PFSK-1 (cell line): ENCODE data around the gene WNT16.

Source experiments
- FOXP2 ChIP-seq: optimal IDR thresholded peaks from 2 replicates; pipeline ENCODE3; 2011; ENCODE audit warnings: borderline replicate concordance, control low read depth, inconsistent platforms; ENCODE audit not compliant: insufficient read depth; ENCODE audit errors: extremely low read length, extremely low read depth
- POLR2AphosphoS5 ChIP-seq: IDR thresholded peaks from 2 replicates; pipeline ENCODE4 v1.6.1; 2012; ENCODE audit warnings: low read depth, mild to moderate bottlenecking, control low read depth, low read length, moderate library complexity
- REST ChIP-seq, 2 experiments: IDR thresholded peaks; 2 replicates each; pipeline versions ENCODE4 v1.6.1 to v1.8.0; 2011 to 2012; ENCODE audit warnings: low read depth in 2 of 2, low read length in 2 of 2, control low read depth in 1 of 2, inconsistent platforms in 1 of 2, mild to moderate bottlenecking in 1 of 2, moderate library complexity in 1 of 2; ENCODE audit not compliant: insufficient read depth in 1 of 2
- SIN3A ChIP-seq: IDR thresholded peaks from 2 replicates; pipeline ENCODE4 v1.6.1; 2012; ENCODE audit warnings: mild to moderate bottlenecking, low read length, moderate library complexity, borderline replicate concordance; ENCODE audit not compliant: insufficient read depth
- TAF1 ChIP-seq: IDR thresholded peaks from 2 replicates; pipeline ENCODE4 v1.6.1; 2012; ENCODE audit warnings: low read length, control low read depth, borderline replicate concordance; ENCODE audit not compliant: insufficient read depth

Gene WNT16

GRCh38 chr7:121343302-121343701, 14.5 kb downstream of the WNT16 start:
- no peak for TF ChIP-seq TAF1

- TF ChIP-seq TAF1 (no peak), REST (IDR thresholded peaks at IDR 0.05; ENCODE audit: insufficient read depth in 1 of 2, low read depth in 2 of 2, low read length in 2 of 2) (no peak), POLR2AphosphoS5 (no peak)
These were observed 15.3 kb downstream of the WNT16 start for GRCh38 chr7:121344093-121344492.

GRCh38 chr7:121344497-121344896, 15.7 kb downstream of the WNT16 start:
- TF ChIP-seq POLR2AphosphoS5: no peak
- no peak for TF ChIP-seq REST (IDR thresholded peaks at IDR 0.05; ENCODE audit: insufficient read depth in 1 of 2, low read depth in 2 of 2, low read length in 2 of 2)
- no peak for TF ChIP-seq SIN3A
- TF ChIP-seq TAF1: no peak
- no peak for TF ChIP-seq FOXP2

DNA sequence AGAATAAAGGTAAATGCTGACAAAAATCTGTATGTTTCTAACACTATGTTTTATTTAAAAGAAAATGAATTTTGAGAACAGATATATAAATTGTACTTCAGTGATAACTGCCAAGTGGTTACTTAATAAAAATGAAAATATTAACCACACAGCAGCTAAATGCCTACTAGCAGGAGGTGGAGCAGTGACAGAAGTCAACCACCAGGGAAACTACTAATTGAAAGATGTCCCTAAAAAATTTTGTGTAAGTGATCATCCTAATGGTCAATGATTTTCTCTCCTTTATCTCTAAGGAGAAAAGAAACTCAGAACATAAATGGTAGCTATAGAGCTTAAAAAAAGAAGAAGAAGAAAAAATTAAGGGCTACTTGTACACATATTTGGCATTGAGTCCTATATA, 22.9 kb downstream of the WNT16 start:
- TF ChIP-seq SIN3A (no peak), REST (IDR thresholded peaks at IDR 0.05; ENCODE audit: insufficient read depth in 1 of 2, low read depth in 2 of 2, low read length in 2 of 2) (no peak), TAF1 (no peak), FOXP2 (no peak), POLR2AphosphoS5 (no peak)

DNA sequence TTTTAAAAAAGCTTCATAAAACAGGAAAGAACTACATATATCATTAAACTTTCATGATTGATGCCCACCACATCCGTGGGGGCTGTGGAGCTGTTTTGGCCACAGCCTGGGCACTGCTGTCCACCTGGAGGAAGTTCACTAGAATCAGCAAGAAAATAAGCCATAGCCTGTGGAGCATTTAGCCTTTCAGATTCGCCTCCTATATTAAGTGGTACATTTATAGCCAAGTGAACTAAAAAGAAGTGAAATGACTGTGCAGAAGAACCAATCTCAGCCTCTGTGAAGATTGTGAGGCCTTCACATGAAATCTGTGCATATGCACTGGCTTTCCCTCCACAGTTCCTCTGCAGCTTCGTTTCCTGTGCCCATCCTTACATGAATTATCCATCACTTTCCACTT, 23.5 kb downstream of the WNT16 start:
- TF ChIP-seq REST (IDR thresholded peaks at IDR 0.05; ENCODE audit: insufficient read depth in 1 of 2, low read depth in 2 of 2, low read length in 2 of 2) (no peak), FOXP2 (no peak), SIN3A (no peak)

GRCh38 chr7:121355574-121355973, 26.8 kb downstream of the WNT16 start:
- TF ChIP-seq REST (IDR thresholded peaks at IDR 0.05; ENCODE audit: insufficient read depth in 1 of 2, low read depth in 2 of 2, low read length in 2 of 2) (no peak), SIN3A (no peak), FOXP2 (no peak), TAF1 (no peak), POLR2AphosphoS5 (no peak)
